Osteocyte (in vitro differentiated cells): ENCODE measurements around the gene MYRF. TPM values are rescaled to one million over a fixed set of nuclear protein-coding genes. Genes with fewer than 3 reads are reported as not detected.
A peak's percentile ranks its signal among the peaks of the same experiment; 100 is the strongest.

Experiments used
- DNase-seq: peaks from one replicate; pipeline ENCODE4 v3.0.0; 2021; ENCODE audit warnings: mixed read lengths; ENCODE audit not compliant: unreplicated experiment; ENCODE audit errors: extremely low spot score
- H3K27ac Mint-ChIP-seq: one replicate; pipeline ENCODE4 v1.8.0; 2021; ENCODE audit warnings: mild to moderate bottlenecking, mixed read lengths; ENCODE audit not compliant: unreplicated experiment
- H3K27me3 Mint-ChIP-seq: one replicate; pipeline ENCODE4 v1.8.0; 2021; ENCODE audit warnings: mixed read lengths; ENCODE audit not compliant: unreplicated experiment
- H3K36me3 Mint-ChIP-seq: one replicate; pipeline ENCODE4 v1.8.0; 2021; ENCODE audit warnings: mixed read lengths; ENCODE audit not compliant: unreplicated experiment
- H3K4me1 Mint-ChIP-seq: one replicate; pipeline ENCODE4 v1.8.0; 2021; ENCODE audit warnings: mixed read lengths; ENCODE audit not compliant: unreplicated experiment
- H3K4me3 Mint-ChIP-seq: one replicate; pipeline ENCODE4 v1.8.0; 2021; ENCODE audit warnings: mild to moderate bottlenecking, moderate library complexity, mixed read lengths; ENCODE audit not compliant: unreplicated experiment
- H3K9me3 Mint-ChIP-seq: one replicate; pipeline ENCODE4 v1.8.0; 2021; ENCODE audit warnings: mixed read lengths; ENCODE audit not compliant: unreplicated experiment
- total RNA-seq: library from RNA; stranded (reverse); gene quantifications from 2 replicates; pipeline ENCODE4 v1.2.1, GENCODE V29; 2021
- TF ChIP-seq, protein P1 (sequence below): fragments of 200-600 bp; sonication (generic); IDR thresholded peaks from 2 replicates; pipeline ENCODE4 v1.5.0; 2021; ENCODE audit warnings: antibody characterized with exemption, mild to moderate bottlenecking, moderate library complexity

Gene MYRF
- total RNA-seq, 1 donor from 2014 or later = 0.43 TPM

DNA sequence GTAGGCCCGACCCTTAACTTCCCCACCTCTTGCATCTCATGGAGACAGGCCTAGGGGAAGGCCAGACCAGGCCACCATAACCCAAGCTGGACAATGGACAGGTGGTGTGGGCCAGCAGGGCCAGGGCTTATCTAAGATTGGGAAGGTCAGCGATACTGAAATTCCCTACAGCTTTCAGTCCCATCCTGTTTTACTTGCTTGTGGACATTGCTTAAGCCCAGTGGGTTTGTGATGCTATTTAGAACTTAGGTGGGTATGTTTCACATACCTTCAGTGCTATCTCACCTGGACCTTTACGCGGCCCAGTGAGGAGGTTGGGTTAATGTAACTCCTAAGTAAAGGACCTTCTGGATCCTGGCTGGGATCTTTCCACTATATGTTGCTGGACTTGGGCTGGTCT, 77.4 kb downstream of the MYRF start:
- peaks cover 62% of the 10 kb centered on the region for H3K4me1 Mint-ChIP-seq

DNA sequence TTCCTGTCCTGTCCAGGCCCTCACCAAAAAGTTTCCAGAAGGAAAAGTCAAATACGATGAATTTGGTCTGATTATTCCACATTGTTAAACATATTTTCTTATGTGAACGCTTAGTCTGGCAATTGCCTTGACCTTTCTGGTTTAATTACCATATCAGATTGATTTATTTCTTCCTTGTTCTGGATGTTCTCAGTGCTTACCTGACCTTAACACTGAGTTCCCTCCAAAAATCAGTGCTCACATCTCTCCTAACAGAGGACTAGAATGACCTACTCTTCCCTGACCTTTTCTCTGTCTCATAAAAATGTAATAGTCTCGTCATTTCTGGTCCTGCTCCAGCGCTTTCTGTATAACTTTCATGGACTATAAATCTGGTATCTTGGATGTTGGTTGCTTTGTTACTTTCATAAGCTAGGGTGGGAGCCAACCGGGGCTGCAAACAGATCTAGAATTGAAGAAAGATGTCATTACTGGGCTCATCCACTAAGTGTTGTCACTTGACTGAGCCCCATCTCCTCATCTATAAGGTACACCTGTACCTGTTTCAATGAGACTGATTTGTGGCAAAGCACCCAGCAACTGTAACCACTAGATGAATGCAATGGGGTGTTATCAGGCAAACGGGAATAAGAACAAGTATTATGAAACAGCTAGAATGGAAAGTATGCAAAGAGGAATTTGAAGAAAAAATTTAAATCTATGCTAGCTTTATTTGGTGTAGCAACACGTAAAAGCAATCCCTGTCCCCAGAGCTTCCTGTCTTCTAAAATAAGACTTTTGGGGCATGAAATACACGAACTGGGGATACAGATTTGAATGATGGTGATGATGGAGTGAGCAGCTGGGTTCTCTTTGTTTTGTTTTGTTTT, 78.0 kb downstream of the MYRF start:
- TF ChIP-seq, protein P1, sequence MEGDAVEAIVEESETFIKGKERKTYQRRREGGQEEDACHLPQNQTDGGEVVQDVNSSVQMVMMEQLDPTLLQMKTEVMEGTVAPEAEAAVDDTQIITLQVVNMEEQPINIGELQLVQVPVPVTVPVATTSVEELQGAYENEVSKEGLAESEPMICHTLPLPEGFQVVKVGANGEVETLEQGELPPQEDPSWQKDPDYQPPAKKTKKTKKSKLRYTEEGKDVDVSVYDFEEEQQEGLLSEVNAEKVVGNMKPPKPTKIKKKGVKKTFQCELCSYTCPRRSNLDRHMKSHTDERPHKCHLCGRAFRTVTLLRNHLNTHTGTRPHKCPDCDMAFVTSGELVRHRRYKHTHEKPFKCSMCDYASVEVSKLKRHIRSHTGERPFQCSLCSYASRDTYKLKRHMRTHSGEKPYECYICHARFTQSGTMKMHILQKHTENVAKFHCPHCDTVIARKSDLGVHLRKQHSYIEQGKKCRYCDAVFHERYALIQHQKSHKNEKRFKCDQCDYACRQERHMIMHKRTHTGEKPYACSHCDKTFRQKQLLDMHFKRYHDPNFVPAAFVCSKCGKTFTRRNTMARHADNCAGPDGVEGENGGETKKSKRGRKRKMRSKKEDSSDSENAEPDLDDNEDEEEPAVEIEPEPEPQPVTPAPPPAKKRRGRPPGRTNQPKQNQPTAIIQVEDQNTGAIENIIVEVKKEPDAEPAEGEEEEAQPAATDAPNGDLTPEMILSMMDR = no peak
- DNase-seq = no peak
- Mint-ChIP-seq H3K4me1 (peaks cover 67% of the 10 kb centered on the region), H3K27ac (peak overlapping the region; percentile 95), H3K4me3 (peak overlapping the region; percentile 91), H3K27me3 (no peaks in the 10 kb centered on the region), H3K9me3 (no peaks in the 10 kb centered on the region), H3K36me3 (peaks cover 1% of the 10 kb centered on the region)

More for the DNA sequence above, 77.4 kb downstream of the MYRF start:
- H3K27ac Mint-ChIP-seq = peak overlapping the region; percentile 95
- H3K9me3 Mint-ChIP-seq = no peaks in the 10 kb centered on the region
- peak overlapping the region; percentile 91 for H3K4me3 Mint-ChIP-seq
- TF ChIP-seq, protein P1 = no peak
- DNase-seq = no peak
- H3K27me3 Mint-ChIP-seq = no peaks in the 10 kb centered on the region
- peaks cover 1% of the 10 kb centered on the region for H3K36me3 Mint-ChIP-seq

DNA sequence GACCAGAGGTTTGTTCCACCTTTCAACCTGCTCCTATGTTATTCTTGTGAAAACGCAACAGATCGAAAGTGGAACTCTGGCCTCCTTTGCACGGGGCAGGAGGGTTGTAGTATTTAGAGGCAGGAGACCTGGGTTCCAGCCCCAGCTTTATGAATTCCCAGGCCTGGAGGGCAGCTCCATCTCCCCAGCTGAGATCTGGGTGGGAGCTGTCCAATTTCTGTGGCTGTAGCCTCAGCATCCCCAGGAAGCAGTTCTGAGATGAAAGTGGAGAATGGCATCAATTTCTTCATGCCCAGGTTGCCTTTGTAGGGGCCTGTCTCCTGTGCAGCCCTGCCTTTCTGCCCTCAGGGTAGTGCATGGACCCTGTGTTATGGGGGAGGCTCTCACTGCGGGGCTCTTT, 79.8 kb downstream of the MYRF start:
- no peaks in the 10 kb centered on the region for H3K27me3 Mint-ChIP-seq
- no peak overlapping the region for H3K4me3 Mint-ChIP-seq
- TF ChIP-seq, protein P1 = no peak
- H3K36me3 Mint-ChIP-seq = no peaks in the 10 kb centered on the region
- DNase-seq = no peak
- H3K9me3 Mint-ChIP-seq = no peaks in the 10 kb centered on the region
- H3K27ac Mint-ChIP-seq = peak overlapping the region; percentile 63
- H3K4me1 Mint-ChIP-seq = peaks cover 68% of the 10 kb centered on the region

DNA sequence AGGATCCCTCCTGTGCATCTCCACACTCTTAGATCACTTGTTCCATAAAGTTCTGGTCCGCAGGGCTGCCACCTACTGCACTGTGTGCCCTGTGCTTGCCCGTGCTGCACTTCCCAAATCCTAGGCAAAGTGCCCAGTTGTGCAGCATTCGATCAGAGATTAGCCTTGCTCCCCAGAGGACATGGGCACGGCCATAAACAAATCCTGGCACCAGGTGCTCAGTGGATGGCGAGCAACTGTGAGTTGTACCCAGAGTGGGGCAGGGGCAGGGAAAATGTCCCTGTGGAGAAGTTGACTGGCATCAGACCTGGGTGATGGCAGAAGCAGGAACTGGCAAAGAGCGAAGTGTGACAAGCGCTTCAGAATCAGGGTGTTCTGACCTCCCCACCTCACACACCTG, 80.3 kb downstream of the MYRF start:
- TF ChIP-seq, protein P1 = no peak
- Mint-ChIP-seq H3K27me3 (no peaks in the 10 kb centered on the region), H3K27ac (peak overlapping the region; percentile 63), H3K9me3 (no peaks in the 10 kb centered on the region), H3K4me3 (no peak overlapping the region), H3K4me1 (peaks cover 67% of the 10 kb centered on the region), H3K36me3 (no peaks in the 10 kb centered on the region)
- no peak for DNase-seq

DNA sequence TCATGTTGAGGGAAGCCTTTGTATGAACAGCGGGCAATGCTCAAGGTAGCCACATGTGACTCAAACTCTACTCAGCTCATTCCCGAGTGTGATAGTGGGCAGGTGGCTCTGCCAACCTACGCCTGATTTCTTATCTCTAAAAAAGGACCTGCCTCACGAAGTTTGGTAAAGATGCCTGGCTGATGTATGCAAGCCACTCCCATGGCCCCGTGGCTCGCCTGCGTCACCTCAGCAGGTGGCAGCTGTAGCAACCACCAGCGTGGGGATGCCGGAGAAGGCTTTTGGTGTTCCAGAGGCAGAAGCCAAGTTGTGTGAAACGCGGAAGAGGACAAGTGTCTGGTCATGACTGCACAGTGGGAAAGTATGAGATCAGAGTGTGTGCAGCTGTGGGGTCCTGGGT, 81.0 kb downstream of the MYRF start:
- Mint-ChIP-seq H3K27me3 (no peaks in the 10 kb centered on the region), H3K4me3 (no peak overlapping the region), H3K9me3 (no peaks in the 10 kb centered on the region), H3K4me1 (peaks cover 67% of the 10 kb centered on the region), H3K27ac (peak overlapping the region; percentile 97), H3K36me3 (no peaks in the 10 kb centered on the region)
- no peak for DNase-seq
- TF ChIP-seq, protein P1 = no peak
